Measurements from ENCODE around the gene RPS14.

The RPS14 gene

DNA sequence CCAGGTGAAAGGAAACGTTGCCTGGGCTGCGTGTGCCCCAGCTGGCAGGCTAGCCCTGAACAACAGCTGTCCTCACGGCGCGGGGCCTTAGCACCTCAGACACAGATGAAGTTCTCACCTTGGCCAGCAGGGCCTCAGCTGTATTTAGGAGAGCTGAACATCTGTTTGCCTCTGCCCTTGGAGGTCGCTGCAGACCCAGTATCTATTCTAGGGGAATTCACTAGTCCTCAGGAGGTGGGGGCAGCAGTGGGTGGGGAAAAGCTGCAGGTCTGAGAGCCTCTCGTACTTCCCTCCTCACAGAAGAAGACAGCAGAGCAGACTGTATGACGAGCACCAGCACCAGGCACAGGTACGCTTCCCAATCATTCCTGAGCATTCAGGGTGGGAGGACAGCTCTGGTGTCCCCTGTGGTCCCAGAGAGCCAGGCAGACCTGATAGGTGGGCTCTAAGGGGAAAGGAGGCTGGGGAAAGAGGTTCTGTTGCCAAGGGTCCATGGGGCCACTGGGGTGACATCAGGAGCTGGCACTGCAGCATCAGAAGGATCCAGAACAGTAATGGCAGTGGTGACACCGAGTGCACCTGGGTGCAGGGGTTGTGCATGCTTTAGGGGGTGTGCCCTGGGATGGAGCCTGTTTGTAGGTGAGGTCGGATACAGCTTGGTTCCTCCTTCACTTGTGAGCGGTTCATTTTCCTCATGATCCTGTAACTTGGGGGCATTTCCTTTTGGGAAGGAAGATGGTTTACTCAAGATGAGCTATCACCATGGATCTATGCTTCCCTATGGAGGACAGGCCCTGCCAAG is 50.6 kb downstream of the RPS14 start:
- peaks cover 2% of the 10 kb centered on the region for H3K4me1 ChIP-seq (ENCODE audit: control insufficient read depth, insufficient read depth, low read length, poor library complexity, severe bottlenecking)
- WGBS, 2 experiments (ENCODE audit: insufficient coverage in 2 of 2) = 88 to 91% methylated on average over 10 to 11 of the region's 12 CpGs
- H3K4me3 ChIP-seq (ENCODE audit: extremely low read depth, insufficient read depth, low read length, poor library complexity, severe bottlenecking) = no peak overlapping the region
- H3K9me3 ChIP-seq (ENCODE audit: control insufficient read depth, low read length) = no peaks in the 10 kb centered on the region
- no peak overlapping the region for H3K27ac ChIP-seq (ENCODE audit: low read depth, low read length, severe bottlenecking)
- peaks cover 86% of the 10 kb centered on the region for H3K36me3 ChIP-seq (ENCODE audit: control insufficient read depth, insufficient read depth, low read length)

DNA sequence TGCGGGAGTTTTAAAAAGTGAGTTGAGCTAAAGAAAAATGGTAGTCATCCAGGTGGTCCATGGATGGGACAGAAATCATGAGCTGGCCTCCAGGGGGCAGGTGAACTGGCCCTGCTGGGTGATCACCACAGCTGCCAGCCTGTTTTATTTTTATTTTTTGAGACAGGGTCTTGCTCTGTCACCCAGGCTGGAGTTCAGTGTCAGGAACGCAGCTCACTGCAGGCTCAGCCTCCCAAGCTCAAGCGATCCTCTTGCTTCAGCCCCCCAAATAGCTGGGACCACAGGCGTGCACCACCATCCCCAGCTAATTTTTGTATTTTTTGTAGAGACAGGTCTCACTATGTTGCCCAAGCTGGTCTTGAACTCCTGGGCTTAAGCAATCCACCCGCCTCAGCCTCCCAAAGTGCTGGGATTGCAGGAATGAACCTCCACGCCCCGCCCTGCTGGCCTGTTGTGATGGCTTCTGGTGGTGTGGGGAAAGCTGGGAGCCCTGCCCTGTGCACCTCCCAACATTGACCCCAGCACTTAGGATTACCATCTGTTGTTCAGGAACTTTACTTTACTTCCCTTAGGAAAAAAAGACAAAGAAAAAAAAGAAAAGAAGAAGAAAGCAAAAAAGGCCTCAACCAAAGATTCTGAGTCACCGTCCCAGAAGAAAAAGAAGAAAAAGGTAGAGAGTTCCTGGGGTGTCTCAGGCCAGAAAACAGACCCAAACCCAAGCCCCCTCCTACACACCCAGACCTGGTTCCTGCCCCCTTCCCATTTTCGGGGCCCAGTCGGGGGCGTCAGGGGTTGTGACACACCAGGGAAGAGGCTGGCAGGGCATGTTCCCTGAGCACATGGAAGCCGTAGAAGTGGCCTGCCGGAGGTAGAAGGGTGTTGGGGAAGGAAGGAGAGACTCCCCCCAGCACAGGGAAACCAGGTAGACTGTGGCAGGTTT is 51.5 kb downstream of the RPS14 start:
- Histone ChIP-seq H3K9me3 (ENCODE audit: control insufficient read depth, low read length) (no peaks in the 10 kb centered on the region), H3K27ac (ENCODE audit: low read depth, low read length, severe bottlenecking) (no peak overlapping the region), H3K36me3 (ENCODE audit: control insufficient read depth, insufficient read depth, low read length) (peaks cover 89% of the 10 kb centered on the region), H3K4me3 (ENCODE audit: extremely low read depth, insufficient read depth, low read length, poor library complexity, severe bottlenecking) (no peak overlapping the region), H3K4me1 (ENCODE audit: control insufficient read depth, insufficient read depth, low read length, poor library complexity, severe bottlenecking) (peaks cover 5% of the 10 kb centered on the region)
- 93 to 100% methylated on average over 5 to 9 of the region's 13 CpGs for WGBS, 2 experiments (ENCODE audit: insufficient coverage in 2 of 2)

DNA sequence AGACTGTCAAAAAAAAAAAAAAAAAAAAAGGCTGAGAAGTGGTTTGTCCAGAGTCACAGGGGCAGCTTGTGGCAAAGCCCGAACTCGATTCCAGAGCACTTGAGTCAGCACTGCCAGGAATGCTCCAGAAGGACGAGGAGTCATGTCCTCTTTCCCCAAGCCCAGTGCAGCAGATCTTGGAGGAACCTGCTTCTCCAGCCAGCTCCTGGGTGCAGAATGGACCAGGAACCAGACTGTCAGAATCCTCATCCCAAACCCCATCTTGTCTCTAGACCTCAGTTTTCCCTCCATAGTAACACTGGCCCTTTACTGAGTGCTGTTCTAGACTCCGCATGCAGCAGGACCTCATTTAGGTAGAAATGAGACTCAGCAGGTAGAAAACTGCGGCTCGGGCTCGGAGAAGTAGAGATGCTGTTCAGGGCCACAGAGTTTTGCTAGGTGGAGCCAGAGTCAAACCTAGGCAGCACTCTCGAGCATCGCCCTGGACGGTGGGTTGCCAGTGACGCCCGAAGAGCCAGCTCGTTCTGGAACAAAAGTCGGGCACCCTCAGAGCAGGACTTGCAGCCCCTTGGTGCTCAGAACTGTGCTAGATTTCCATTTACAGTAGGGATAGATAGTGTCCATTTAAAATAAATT is 52.3 kb downstream of the RPS14 start:
- Histone ChIP-seq H3K27ac (ENCODE audit: low read depth, low read length, severe bottlenecking) (no peak overlapping the region), H3K4me1 (ENCODE audit: control insufficient read depth, insufficient read depth, low read length, poor library complexity, severe bottlenecking) (peaks cover 5% of the 10 kb centered on the region), H3K4me3 (ENCODE audit: extremely low read depth, insufficient read depth, low read length, poor library complexity, severe bottlenecking) (no peak overlapping the region), H3K36me3 (ENCODE audit: control insufficient read depth, insufficient read depth, low read length) (peaks cover 92% of the 10 kb centered on the region), H3K9me3 (ENCODE audit: control insufficient read depth, low read length) (no peaks in the 10 kb centered on the region)
- WGBS, 2 experiments (ENCODE audit: insufficient coverage in 2 of 2) = 93% methylated on average over 13 to 14 of the region's 14 CpGs

DNA sequence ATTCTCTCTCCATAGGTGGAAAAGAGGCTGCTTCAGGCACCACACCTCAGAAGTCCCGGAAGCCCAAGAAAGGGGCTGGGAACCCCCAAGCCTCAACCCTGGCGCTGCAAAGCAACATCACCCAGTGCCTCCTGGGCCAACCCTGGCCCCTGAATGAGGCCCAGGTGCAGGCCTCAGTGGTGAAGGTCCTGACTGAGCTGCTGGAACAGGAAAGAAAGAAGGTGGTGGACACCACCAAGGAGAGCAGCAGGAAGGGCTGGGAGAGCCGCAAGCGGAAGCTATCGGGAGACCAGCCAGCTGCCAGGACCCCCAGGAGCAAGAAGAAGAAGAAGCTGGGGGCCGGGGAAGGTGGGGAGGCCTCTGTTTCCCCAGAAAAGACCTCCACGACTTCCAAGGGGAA is 53.3 kb downstream of the RPS14 start:
- 96 to 100% methylated on average over 4 to 7 of the region's 7 CpGs for WGBS, 2 experiments (ENCODE audit: insufficient coverage in 2 of 2)
- no peaks in the 10 kb centered on the region for H3K9me3 ChIP-seq (ENCODE audit: control insufficient read depth, low read length)
- H3K27ac ChIP-seq (ENCODE audit: low read depth, low read length, severe bottlenecking) = no peak overlapping the region
- H3K4me3 ChIP-seq (ENCODE audit: extremely low read depth, insufficient read depth, low read length, poor library complexity, severe bottlenecking) = no peak overlapping the region
- peaks cover 99% of the 10 kb centered on the region for H3K36me3 ChIP-seq (ENCODE audit: control insufficient read depth, insufficient read depth, low read length)
- H3K4me1 ChIP-seq (ENCODE audit: control insufficient read depth, insufficient read depth, low read length, poor library complexity, severe bottlenecking) = peaks cover 5% of the 10 kb centered on the region

DNA sequence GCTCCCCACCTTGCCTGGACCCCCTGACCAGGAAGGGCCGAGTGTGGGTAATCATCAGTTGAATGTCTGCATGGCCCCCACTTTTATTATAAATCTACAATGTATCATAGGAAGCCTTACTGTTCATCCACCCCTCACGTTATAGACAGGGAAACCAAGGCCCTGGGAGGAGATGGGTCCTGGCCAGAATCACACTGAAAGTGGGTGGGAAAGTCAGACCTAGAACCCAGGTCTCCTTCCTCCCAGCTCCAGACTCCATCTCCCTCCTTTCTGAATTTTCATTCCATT is 53.9 kb downstream of the RPS14 start:
- no peaks in the 10 kb centered on the region for H3K9me3 ChIP-seq (ENCODE audit: control insufficient read depth, low read length)
- H3K36me3 ChIP-seq (ENCODE audit: control insufficient read depth, insufficient read depth, low read length) = peaks cover 99% of the 10 kb centered on the region
- 100% methylated on average over 1 of the region's 2 CpGs; no CpG with 5 or more reads in 1 of the 2 experiments for WGBS, 2 experiments (ENCODE audit: insufficient coverage in 2 of 2)

DNA sequence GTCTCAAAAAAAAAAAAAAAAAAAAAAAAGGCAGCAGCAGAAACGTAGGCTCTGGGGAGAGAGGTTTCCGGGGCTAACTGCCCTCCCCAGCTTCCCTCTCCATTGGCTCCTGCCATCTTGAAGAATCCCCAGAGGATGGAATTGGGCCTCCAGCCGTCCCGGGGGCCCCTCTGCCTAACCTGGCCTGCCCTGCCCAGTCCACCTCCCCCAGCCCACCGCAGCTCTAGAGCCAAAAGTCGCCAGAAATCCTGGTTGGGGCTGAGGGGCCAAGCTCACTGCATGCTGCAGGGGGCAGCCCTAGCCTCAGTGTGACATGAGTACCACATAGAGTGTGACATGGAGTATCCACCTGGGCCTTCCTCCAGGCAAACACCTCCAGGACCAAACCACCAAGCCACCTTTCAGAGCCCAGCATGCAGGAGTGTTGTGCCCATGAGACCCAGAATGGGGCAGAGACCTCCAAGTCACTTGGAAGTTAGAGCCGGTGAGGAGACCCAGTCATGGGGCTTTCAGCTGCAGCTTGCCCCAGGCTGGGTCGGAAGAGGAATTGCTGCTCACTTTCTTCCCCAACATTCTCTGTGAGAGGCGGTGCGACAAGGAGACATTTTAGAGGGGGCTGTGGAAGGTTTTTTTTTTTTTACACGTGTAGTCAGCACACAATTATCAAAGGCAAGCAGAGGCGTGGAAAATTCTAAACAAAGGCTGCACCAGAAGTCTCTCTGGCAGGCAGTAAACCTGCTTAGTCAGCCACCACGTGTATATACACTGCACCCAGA is 54.4 kb downstream of the RPS14 start:
- peaks cover 99% of the 10 kb centered on the region for H3K36me3 ChIP-seq (ENCODE audit: control insufficient read depth, insufficient read depth, low read length)
- H3K27ac ChIP-seq (ENCODE audit: low read depth, low read length, severe bottlenecking) = no peak overlapping the region
- no peak overlapping the region for H3K4me3 ChIP-seq (ENCODE audit: extremely low read depth, insufficient read depth, low read length, poor library complexity, severe bottlenecking)
- no peaks in the 10 kb centered on the region for H3K9me3 ChIP-seq (ENCODE audit: control insufficient read depth, low read length)
- 89 to 94% methylated on average over 5 to 10 of the region's 13 CpGs for WGBS, 2 experiments (ENCODE audit: insufficient coverage in 2 of 2)
- peaks cover 5% of the 10 kb centered on the region for H3K4me1 ChIP-seq (ENCODE audit: control insufficient read depth, insufficient read depth, low read length, poor library complexity, severe bottlenecking)

More for the DNA sequence above, 53.9 kb downstream of the RPS14 start:
- Histone ChIP-seq H3K27ac (ENCODE audit: low read depth, low read length, severe bottlenecking) (no peak overlapping the region), H3K4me3 (ENCODE audit: extremely low read depth, insufficient read depth, low read length, poor library complexity, severe bottlenecking) (no peak overlapping the region), H3K4me1 (ENCODE audit: control insufficient read depth, insufficient read depth, low read length, poor library complexity, severe bottlenecking) (peaks cover 5% of the 10 kb centered on the region)

DNA sequence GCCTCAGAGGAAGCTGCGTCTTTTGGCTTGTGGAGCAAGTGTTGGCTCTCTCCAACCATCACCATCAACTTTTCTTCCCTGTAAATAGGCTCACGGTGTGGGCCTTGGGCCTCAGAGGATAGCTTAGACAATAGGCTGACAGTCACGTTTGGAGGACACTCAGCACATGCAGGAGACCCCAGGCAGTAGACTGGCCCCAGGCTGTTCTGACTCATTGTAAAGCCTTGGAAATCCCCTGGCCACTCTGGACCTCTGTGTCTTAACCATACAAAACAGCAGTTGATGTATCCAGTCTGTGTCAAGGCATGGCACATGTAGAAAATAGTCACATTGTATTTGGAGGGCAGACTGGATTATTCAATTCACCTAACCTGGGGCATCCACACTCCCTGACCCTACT is 55.4 kb downstream of the RPS14 start:
- Histone ChIP-seq H3K36me3 (ENCODE audit: control insufficient read depth, insufficient read depth, low read length) (peaks cover 99% of the 10 kb centered on the region), H3K9me3 (ENCODE audit: control insufficient read depth, low read length) (no peaks in the 10 kb centered on the region), H3K27ac (ENCODE audit: low read depth, low read length, severe bottlenecking) (no peak overlapping the region), H3K4me1 (ENCODE audit: control insufficient read depth, insufficient read depth, low read length, poor library complexity, severe bottlenecking) (peaks cover 5% of the 10 kb centered on the region), H3K4me3 (ENCODE audit: extremely low read depth, insufficient read depth, low read length, poor library complexity, severe bottlenecking) (no peak overlapping the region)
- WGBS, 2 experiments (ENCODE audit: insufficient coverage in 2 of 2) = 86 to 90% methylated on average over 2 to 3 of the region's 3 CpGs

DNA sequence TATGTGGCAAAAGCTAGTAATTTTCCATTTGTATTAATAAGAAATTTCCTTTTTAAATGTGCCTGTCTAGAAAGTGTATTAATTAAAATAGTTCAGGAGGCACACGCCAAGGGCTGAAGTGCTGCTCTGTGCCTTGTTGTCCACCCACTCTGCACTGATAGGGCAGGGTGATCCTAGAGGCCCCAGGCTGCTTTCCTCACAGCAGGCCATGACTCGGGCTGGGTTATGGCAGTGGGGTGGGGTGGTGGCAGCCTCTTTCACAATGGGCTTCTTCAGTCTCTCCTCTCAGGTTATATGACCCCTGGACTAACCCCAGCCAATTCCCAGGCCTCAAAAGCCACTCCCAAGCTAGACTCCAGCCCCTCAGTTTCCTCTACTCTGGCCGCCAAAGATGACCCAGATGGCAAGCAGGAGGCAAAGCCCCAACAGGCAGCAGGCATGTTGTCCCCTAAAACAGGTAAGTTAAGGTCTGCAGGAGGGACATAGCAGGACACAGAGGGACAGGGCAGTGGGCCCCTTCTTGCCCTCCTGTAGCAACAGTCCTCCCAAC is 56.4 kb downstream of the RPS14 start:
- no peak overlapping the region for H3K27ac ChIP-seq (ENCODE audit: low read depth, low read length, severe bottlenecking)
- H3K4me1 ChIP-seq (ENCODE audit: control insufficient read depth, insufficient read depth, low read length, poor library complexity, severe bottlenecking) = peaks cover 5% of the 10 kb centered on the region
- 80 to 94% methylated on average over 1 to 2 of the region's 3 CpGs for WGBS, 2 experiments (ENCODE audit: insufficient coverage in 2 of 2)
- H3K36me3 ChIP-seq (ENCODE audit: control insufficient read depth, insufficient read depth, low read length) = peaks cover 99% of the 10 kb centered on the region
- no peak overlapping the region for H3K4me3 ChIP-seq (ENCODE audit: extremely low read depth, insufficient read depth, low read length, poor library complexity, severe bottlenecking)
- no peaks in the 10 kb centered on the region for H3K9me3 ChIP-seq (ENCODE audit: control insufficient read depth, low read length)

DNA sequence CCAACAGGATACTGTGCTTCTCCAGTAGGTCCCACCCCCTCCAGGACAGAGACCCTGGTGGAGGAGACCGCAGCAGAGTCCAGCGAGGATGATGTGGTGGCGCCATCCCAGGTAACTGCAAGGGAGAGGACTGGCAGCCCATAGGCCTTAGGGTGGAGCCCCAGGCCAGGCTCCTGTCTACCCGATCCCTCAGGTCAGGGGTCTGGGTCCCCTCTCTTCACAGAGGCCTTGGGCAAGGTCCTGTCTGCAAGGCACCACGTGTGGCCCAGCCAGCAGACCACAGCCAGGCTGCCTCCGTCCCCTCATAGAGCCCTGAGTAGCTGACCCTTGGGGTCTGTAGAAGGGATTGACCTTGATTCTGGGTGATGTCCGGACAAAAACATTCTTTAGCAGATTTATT is 56.9 kb downstream of the RPS14 start:
- no peak overlapping the region for H3K4me3 ChIP-seq (ENCODE audit: extremely low read depth, insufficient read depth, low read length, poor library complexity, severe bottlenecking)
- H3K4me1 ChIP-seq (ENCODE audit: control insufficient read depth, insufficient read depth, low read length, poor library complexity, severe bottlenecking) = peaks cover 5% of the 10 kb centered on the region
- H3K9me3 ChIP-seq (ENCODE audit: control insufficient read depth, low read length) = no peaks in the 10 kb centered on the region
- no peak overlapping the region for H3K27ac ChIP-seq (ENCODE audit: low read depth, low read length, severe bottlenecking)
- 98 to 100% methylated on average over 5 of the region's 7 CpGs for WGBS, 2 experiments (ENCODE audit: insufficient coverage in 2 of 2)
- H3K36me3 ChIP-seq (ENCODE audit: control insufficient read depth, insufficient read depth, low read length) = peaks cover 99% of the 10 kb centered on the region
